ENCODE measurements around the gene CNTF.

Gene CNTF

GRCh38 chr11:58658623-58659022, 36.2 kb downstream of the CNTF start:
- Histone ChIP-seq H3K27me3 (ENCODE audit: insufficient read depth, low read length, poor library complexity) (peaks cover 5% of the 10 kb centered on the region), H4K20me1 (ENCODE audit: insufficient read depth, low read length) (no peaks in the 10 kb centered on the region), H3K79me2 (ENCODE audit: insufficient read depth, low read length) (no peaks in the 10 kb centered on the region), H3K4me1 (ENCODE audit: insufficient read depth, low read length) (no peaks in the 10 kb centered on the region; the same call in 1 of the 2 replicates), H3K9ac (ENCODE audit: low read depth, low read length) (no peak overlapping the region), H3K27ac (ENCODE audit: low read length) (no peak overlapping the region), H3K4me2 (ENCODE audit: insufficient read depth, low read length) (no peak overlapping the region), H2AFZ (ENCODE audit: low read depth, low read length) (no peak overlapping the region), H3K9me3 (ENCODE audit: insufficient read depth, low read length, severe bottlenecking) (no peaks in the 10 kb centered on the region), H3K36me3 (ENCODE audit: insufficient read depth, low read length) (no peaks in the 10 kb centered on the region), H3K4me3 (ENCODE audit: low read depth in 1 of 2, low read length in 2 of 2) (no peak overlapping the region)
- no peak for DNase-seq
- no peak for ATAC-seq (ENCODE audit: insufficient read depth, low read depth)
- TF ChIP-seq EZH2 (IDR thresholded peaks at IDR 0.05; ENCODE audit: borderline replicate concordance, low read depth, low read length, severe bottlenecking) (no peak), CTCF (IDR thresholded peaks at IDR 0.05; ENCODE audit: borderline replicate concordance, extremely low read depth, low read length, poor library complexity, severe bottlenecking) (no peak)

DNA sequence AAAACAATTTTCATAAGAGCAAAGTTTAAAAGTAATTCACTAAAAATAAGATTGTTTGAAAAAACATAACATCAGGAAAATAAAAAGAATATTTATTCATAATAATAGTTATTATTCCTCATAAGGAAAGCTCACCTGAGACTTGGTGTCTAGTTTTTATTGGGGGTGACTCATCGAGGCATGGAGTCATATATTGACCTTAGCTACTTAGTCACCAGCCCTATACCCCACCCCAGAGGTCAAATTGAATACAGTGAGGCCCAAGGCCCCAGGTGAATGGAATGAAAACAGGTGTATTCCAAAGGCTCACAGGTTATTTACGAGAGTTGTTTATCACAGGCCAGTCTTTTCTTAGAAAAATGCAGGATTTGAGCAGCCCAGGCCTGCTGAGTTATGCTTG, 36.9 kb downstream of the CNTF start:
- H3K36me3 ChIP-seq (ENCODE audit: insufficient read depth, low read length) = no peaks in the 10 kb centered on the region
- no peak overlapping the region for H3K9ac ChIP-seq (ENCODE audit: low read depth, low read length)
- peaks cover 5% of the 10 kb centered on the region for H3K27me3 ChIP-seq (ENCODE audit: insufficient read depth, low read length, poor library complexity)
- H3K4me3 ChIP-seq (ENCODE audit: low read depth in 1 of 2, low read length in 2 of 2) = no peak overlapping the region
- ATAC-seq (ENCODE audit: insufficient read depth, low read depth) (no peak), DNase-seq (no peak)
- H3K9me3 ChIP-seq (ENCODE audit: insufficient read depth, low read length, severe bottlenecking) = no peaks in the 10 kb centered on the region
- H3K4me1 ChIP-seq (ENCODE audit: insufficient read depth, low read length) = no peaks in the 10 kb centered on the region
- H4K20me1 ChIP-seq (ENCODE audit: insufficient read depth, low read length) = no peaks in the 10 kb centered on the region
- H2AFZ ChIP-seq (ENCODE audit: low read depth, low read length) = no peak overlapping the region
- H3K4me2 ChIP-seq (ENCODE audit: insufficient read depth, low read length) = no peak overlapping the region
- no peaks in the 10 kb centered on the region for H3K79me2 ChIP-seq (ENCODE audit: insufficient read depth, low read length)
- H3K27ac ChIP-seq (ENCODE audit: low read length) = no peak overlapping the region
- TF ChIP-seq CTCF (IDR thresholded peaks at IDR 0.05; ENCODE audit: borderline replicate concordance, extremely low read depth, low read length, poor library complexity, severe bottlenecking) (no peak), EZH2 (IDR thresholded peaks at IDR 0.05; ENCODE audit: borderline replicate concordance, low read depth, low read length, severe bottlenecking) (no peak)

GRCh38 chr11:58659910-58660570, 37.6 kb downstream of the CNTF start:
- H3K9me3 ChIP-seq (ENCODE audit: insufficient read depth, low read length, severe bottlenecking) = no peaks in the 10 kb centered on the region
- H3K36me3 ChIP-seq (ENCODE audit: insufficient read depth, low read length) = no peaks in the 10 kb centered on the region
- H3K4me1 ChIP-seq (ENCODE audit: insufficient read depth, low read length) = no peaks in the 10 kb centered on the region
- no peak overlapping the region for H3K4me3 ChIP-seq (ENCODE audit: low read depth in 1 of 2, low read length in 2 of 2)
- H3K9ac ChIP-seq (ENCODE audit: low read depth, low read length) = no peak overlapping the region
- H3K4me2 ChIP-seq (ENCODE audit: insufficient read depth, low read length) = no peak overlapping the region
- no peak for ATAC-seq (ENCODE audit: insufficient read depth, low read depth)
- H3K27ac ChIP-seq (ENCODE audit: low read length) = no peak overlapping the region
- peaks cover 5% of the 10 kb centered on the region for H3K27me3 ChIP-seq (ENCODE audit: insufficient read depth, low read length, poor library complexity)
- no peaks in the 10 kb centered on the region for H4K20me1 ChIP-seq (ENCODE audit: insufficient read depth, low read length)
- DNase-seq = no peak
- no peak for TF ChIP-seq EZH2 (IDR thresholded peaks at IDR 0.05; ENCODE audit: borderline replicate concordance, low read depth, low read length, severe bottlenecking)
- TF ChIP-seq CTCF (IDR thresholded peaks at IDR 0.05; ENCODE audit: borderline replicate concordance, extremely low read depth, low read length, poor library complexity, severe bottlenecking) = no peak
- no peak overlapping the region for H2AFZ ChIP-seq (ENCODE audit: low read depth, low read length)
- no peaks in the 10 kb centered on the region for H3K79me2 ChIP-seq (ENCODE audit: insufficient read depth, low read length)

Data from DND-41 (cell line).